ENCODE data around the gene CALCR. TPM values are rescaled to one million over a fixed set of nuclear protein-coding genes. Genes with fewer than 3 reads are reported as not detected.

Gene CALCR
- polyA plus RNA-seq, 2 of the 4 experiments (the other 2 are of a cell fraction) = 0.06 TPM; not detected in 1

DNA sequence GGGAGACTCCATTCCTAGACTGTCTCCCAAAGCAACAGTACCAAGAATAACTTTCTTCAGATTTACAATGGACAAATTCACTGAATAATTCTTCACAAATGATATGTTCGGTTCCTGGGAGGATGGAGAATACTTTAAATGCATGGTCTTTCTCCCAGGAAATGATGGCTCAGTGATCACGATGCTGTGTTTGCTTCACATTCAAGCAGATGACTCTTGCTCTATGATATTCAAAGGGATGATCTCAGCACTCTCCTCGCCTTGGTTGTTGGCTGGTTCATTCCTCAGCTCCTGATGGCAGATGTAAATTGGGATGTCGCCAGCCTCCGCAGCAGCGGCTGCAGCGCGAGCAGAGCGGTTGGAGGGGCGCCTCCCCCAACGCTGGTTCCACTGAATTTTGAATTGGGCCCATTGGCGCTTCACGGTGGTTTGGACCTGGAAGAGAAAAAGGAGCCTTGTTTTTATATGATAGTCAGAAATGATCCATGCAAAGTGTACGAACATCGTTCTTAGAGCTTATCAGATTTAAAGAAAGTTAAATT lies 148.3 kb downstream of the CALCR start:
- 50% methylated on average over 9 of the region's 15 CpGs for WGBS (ENCODE audit: missing lambda C conversion rate)
- Histone ChIP-seq H3K4me3 (no peak overlapping the region), H3K9me3 (no peaks in the 10 kb centered on the region), H3K4me1 (no peaks in the 10 kb centered on the region), H3K4me2 (no peak overlapping the region), H3K27ac (no peak overlapping the region)
- no peak for DNase-seq (ENCODE audit: low read depth in 1 of 2, low spot score in 1 of 2)
- no peak for ATAC-seq
- TF ChIP-seq POLR2A (IDR thresholded peaks at IDR 0.05; ENCODE audit: low read length) = no peak
- no peak for TF ChIP-seq HOXA7 (CRISPR knock-in tag; IDR thresholded peaks at IDR 0.05)
- TF ChIP-seq, protein P1, sequence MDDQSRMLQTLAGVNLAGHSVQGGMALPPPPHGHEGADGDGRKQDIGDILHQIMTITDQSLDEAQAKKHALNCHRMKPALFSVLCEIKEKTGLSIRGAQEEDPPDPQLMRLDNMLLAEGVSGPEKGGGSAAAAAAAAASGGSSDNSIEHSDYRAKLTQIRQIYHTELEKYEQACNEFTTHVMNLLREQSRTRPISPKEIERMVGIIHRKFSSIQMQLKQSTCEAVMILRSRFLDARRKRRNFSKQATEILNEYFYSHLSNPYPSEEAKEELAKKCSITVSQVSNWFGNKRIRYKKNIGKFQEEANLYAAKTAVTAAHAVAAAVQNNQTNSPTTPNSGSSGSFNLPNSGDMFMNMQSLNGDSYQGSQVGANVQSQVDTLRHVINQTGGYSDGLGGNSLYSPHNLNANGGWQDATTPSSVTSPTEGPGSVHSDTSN (IDR thresholded peaks at IDR 0.05) = no peak
- TF ChIP-seq RCOR1 (IDR thresholded peaks at IDR 0.05; ENCODE audit: low read depth, low read length) = no peak
- TF ChIP-seq SREBF2 (IDR thresholded peaks at IDR 0.05) = no peak
- TF ChIP-seq, protein P2, sequence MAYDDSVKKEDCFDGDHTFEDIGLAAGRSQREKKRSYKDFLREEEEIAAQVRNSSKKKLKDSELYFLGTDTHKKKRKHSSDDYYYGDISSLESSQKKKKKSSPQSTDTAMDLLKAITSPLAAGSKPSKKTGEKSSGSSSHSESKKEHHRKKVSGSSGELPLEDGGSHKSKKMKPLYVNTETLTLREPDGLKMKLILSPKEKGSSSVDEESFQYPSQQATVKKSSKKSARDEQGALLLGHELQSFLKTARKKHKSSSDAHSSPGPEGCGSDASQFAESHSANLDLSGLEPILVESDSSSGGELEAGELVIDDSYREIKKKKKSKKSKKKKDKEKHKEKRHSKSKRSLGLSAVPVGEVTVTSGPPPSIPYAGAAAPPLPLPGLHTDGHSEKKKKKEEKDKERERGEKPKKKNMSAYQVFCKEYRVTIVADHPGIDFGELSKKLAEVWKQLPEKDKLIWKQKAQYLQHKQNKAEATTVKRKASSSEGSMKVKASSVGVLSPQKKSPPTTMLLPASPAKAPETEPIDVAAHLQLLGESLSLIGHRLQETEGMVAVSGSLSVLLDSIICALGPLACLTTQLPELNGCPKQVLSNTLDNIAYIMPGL (CRISPR knock-in tag; IDR thresholded peaks at IDR 0.05; ENCODE audit: borderline replicate concordance) = no peak
- no peak for FAIRE-seq
- ChIA-PET CTCF (interaction anchor here (0.7 kb wide), 1 partner anchor 17 kb away, joined by 4 read pairs; no protein-coding TSS in a partner anchor), POLR2A (no interaction called here)

DNA sequence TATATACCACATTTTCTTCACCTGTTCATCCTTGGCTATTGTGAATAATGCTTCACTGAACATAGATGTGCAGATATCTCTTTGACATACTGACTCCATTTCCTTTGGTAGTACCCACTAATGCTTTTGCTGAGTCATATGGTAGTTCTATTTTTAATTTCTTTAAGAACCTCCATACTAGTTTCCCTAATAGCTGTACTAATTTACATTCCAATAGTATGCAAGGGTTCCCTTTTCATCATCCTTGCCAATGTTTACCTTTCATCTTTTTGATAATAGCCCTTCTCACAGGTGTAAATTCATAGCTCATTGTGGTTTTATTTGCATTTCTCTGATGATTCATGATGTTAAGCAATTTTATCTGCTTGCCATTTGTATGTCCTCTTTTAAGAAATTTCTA lies 159.9 kb downstream of the CALCR start:
- TF ChIP-seq, protein P3, sequence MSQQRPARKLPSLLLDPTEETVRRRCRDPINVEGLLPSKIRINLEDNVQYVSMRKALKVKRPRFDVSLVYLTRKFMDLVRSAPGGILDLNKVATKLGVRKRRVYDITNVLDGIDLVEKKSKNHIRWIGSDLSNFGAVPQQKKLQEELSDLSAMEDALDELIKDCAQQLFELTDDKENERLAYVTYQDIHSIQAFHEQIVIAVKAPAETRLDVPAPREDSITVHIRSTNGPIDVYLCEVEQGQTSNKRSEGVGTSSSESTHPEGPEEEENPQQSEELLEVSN (IDR thresholded peaks at IDR 0.05; ENCODE audit: borderline replicate concordance, low read depth) = no peak
- TF ChIP-seq ZSCAN20 (CRISPR knock-in tag; IDR thresholded peaks at IDR 0.05) (no peak), MAFK (IDR thresholded peaks at IDR 0.05; ENCODE audit: partially characterized antibody) (peak; percentile 12)
- Histone ChIP-seq H3K4me2 (no peak overlapping the region), H3K4me1 (no peaks in the 10 kb centered on the region), H3K4me3 (no peak overlapping the region), H3K27ac (no peak overlapping the region), H3K9me3 (no peaks in the 10 kb centered on the region)
- DNase-seq (ENCODE audit: low read depth in 1 of 2, low spot score in 1 of 2) (no peak), FAIRE-seq (no peak), ATAC-seq (no peak)
- ChIA-PET POLR2A (no interaction called here), CTCF (no interaction called here)

DNA sequence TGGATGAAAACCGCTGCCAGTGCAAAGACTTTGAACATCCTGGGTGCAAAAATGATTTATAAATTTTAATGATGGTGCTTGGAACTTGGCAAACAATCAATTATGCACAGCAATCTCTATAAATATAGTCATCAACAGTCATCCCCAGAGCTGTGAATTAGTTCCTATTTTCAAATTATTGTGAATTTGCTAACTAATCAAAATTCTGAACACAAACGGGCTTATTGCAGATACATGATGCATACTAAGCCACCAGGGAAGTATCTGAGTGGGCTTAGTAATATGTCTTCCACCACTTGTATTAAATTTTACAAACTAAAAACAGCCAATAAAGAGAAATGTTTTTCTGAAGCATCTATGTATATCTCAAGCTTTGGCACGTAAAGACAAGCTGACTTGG lies 165.2 kb downstream of the CALCR start:
- H3K27ac ChIP-seq = no peak overlapping the region
- H3K9me3 ChIP-seq = no peaks in the 10 kb centered on the region; the same call in 2 of the 3 replicates
- WGBS (ENCODE audit: missing lambda C conversion rate) = 3% methylated on average over 3 of the region's 3 CpGs
- no peaks in the 10 kb centered on the region for H3K4me1 ChIP-seq
- DNase-seq (ENCODE audit: low read depth in 1 of 2, low spot score in 1 of 2) (no peak), ATAC-seq (no peak), FAIRE-seq (no peak)
- CTCF ChIA-PET = interaction anchor here (0.6 kb wide), 1 partner anchor 26 kb away, joined by 3 read pairs; no protein-coding TSS in a partner anchor
- POLR2A ChIA-PET = no interaction called here
- no peak overlapping the region for H3K4me3 ChIP-seq
- no peak overlapping the region for H3K4me2 ChIP-seq
- TF ChIP-seq, protein P4, sequence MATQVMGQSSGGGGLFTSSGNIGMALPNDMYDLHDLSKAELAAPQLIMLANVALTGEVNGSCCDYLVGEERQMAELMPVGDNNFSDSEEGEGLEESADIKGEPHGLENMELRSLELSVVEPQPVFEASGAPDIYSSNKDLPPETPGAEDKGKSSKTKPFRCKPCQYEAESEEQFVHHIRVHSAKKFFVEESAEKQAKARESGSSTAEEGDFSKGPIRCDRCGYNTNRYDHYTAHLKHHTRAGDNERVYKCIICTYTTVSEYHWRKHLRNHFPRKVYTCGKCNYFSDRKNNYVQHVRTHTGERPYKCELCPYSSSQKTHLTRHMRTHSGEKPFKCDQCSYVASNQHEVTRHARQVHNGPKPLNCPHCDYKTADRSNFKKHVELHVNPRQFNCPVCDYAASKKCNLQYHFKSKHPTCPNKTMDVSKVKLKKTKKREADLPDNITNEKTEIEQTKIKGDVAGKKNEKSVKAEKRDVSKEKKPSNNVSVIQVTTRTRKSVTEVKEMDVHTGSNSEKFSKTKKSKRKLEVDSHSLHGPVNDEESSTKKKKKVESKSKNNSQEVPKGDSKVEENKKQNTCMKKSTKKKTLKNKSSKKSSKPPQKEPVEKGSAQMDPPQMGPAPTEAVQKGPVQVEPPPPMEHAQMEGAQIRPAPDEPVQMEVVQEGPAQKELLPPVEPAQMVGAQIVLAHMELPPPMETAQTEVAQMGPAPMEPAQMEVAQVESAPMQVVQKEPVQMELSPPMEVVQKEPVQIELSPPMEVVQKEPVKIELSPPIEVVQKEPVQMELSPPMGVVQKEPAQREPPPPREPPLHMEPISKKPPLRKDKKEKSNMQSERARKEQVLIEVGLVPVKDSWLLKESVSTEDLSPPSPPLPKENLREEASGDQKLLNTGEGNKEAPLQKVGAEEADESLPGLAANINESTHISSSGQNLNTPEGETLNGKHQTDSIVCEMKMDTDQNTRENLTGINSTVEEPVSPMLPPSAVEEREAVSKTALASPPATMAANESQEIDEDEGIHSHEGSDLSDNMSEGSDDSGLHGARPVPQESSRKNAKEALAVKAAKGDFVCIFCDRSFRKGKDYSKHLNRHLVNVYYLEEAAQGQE (IDR thresholded peaks at IDR 0.05) = no peak
- TF ChIP-seq CHD4 (IDR thresholded peaks at IDR 0.05; ENCODE audit: borderline replicate concordance) (no peak), MAFK (IDR thresholded peaks at IDR 0.05; ENCODE audit: partially characterized antibody) (peak; percentile 66)

DNA sequence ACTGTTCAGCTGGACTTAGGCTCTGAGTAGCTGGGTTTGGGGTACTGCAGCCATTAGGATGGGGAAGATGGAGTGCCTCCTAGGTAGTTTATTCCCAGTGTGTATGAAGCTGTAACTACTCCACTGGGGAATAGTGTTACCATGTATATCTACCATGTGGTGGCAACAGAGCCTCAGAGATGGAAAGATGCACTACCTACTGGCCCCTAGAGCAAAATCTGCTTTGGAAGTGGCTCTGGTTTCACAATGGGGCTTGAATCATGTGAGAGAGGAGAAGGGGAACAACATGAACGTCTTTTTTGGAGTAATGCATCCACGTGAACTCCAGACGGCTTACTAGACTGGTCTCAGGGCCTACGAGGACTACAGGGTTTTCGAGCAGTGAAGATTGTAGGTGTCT lies 167.3 kb downstream of the CALCR start:
- ChIA-PET POLR2A (no interaction called here), CTCF (no interaction called here)
- Histone ChIP-seq H3K9me3 (no peaks in the 10 kb centered on the region; the same call in 2 of the 3 replicates), H3K27ac (no peak overlapping the region), H3K4me1 (no peaks in the 10 kb centered on the region), H3K4me2 (no peak overlapping the region), H3K4me3 (no peak overlapping the region)
- TF ChIP-seq RAD21 (conservative IDR thresholded peaks at IDR 0.05 in 1 of 2, IDR thresholded peaks at IDR 0.05 in 1 of 2) = 0 out of 5 replicates have a peak, but pooled peaks of 1 of the 2 experiments have one; percentile 3
- no peak for TF ChIP-seq JUN (IDR thresholded peaks at IDR 0.05)
- no peak for TF ChIP-seq MYC (IDR thresholded peaks at IDR 0.05; ENCODE audit: borderline replicate concordance, low read length)
- DNase-seq (ENCODE audit: low read depth in 1 of 2, low spot score in 1 of 2) = no peak
- no peak for FAIRE-seq
- WGBS (ENCODE audit: missing lambda C conversion rate) = 39% methylated on average over 5 of the region's 5 CpGs
- no peak for ATAC-seq
